ENCODE results near the gene SEC31B. TPM values are rescaled to one million over a fixed set of nuclear protein-coding genes. Genes with fewer than 3 reads are reported as not detected.
A peak's percentile ranks its signal among the peaks of the same experiment; 100 is the strongest.

The SEC31B gene
- total and polyA plus RNA-seq, 2 of the 8 experiments (the other 6 are each of a cell fraction or from before 2014, with no cell fraction given) = 4.1 to 5.3 TPM

- Histone ChIP-seq H3K36me3 (ENCODE audit: control insufficient read depth in 2 of 4, insufficient read depth in 4 of 4, low read length in 3 of 4) (peaks cover 0 to 4% (median 2%) of the 10 kb centered on the region in 4 experiments; a peak in 3 of 8 replicates), H3K18ac (ENCODE audit: extremely low read depth, low read length) (no peak overlapping the region), H2BK5ac (ENCODE audit: low read depth, low read length) (no peak overlapping the region), H3K27me3 (replicated peaks in 1 of 4; ENCODE audit: control insufficient read depth in 3 of 4, extremely low read depth in 1 of 4, insufficient read depth in 3 of 4, low read length in 3 of 4) (peaks cover 71 to 89% (median 83%) of the 10 kb centered on the region in 4 experiments), H3K9ac (replicated peaks in 1 of 4; ENCODE audit: extremely low read depth in 1 of 4, low read depth in 3 of 4, low read length in 3 of 4) (no peak overlapping the region), H2BK120ac (replicated peaks; ENCODE audit: low read depth, low read length) (no peak overlapping the region), H4K8ac (ENCODE audit: extremely low read depth, insufficient read depth, low read length) (no peak overlapping the region), H3K9me3 (ENCODE audit: insufficient read depth in 2 of 2, low read depth in 1 of 2, low read length in 1 of 2) (no peaks in the 10 kb centered on the region), H2AFZ (ENCODE audit: low read length) (no peak overlapping the region), H2BK15ac (ENCODE audit: low read length) (peak overlapping the region; percentile 5; the same call in 1 of the 2 replicates), H3K4ac (replicated peaks; ENCODE audit: insufficient read length, low read depth, low read length) (no peak overlapping the region), H4K91ac (replicated peaks; ENCODE audit: insufficient read length, low read length) (no peak overlapping the region), H3K4me2 (ENCODE audit: insufficient read depth in 1 of 2, low read depth in 2 of 2, low read length in 2 of 2) (peak overlapping the region; percentile 96 to 97; a peak in 3 of 4 replicates), H2BK12ac (ENCODE audit: low read depth, low read length) (no peak overlapping the region), H3K23ac (ENCODE audit: insufficient read length) (no peak overlapping the region), H4K20me1 (replicated peaks in 1 of 2; ENCODE audit: control insufficient read depth in 1 of 2, insufficient read depth in 2 of 2, low read length in 2 of 2) (peaks cover 20 to 21% of the 10 kb centered on the region in 2 experiments), H2BK20ac (ENCODE audit: low read length) (no peak overlapping the region), H3K23me2 (ENCODE audit: low read depth, low read length) (peaks cover 11% of the 10 kb centered on the region), H3K14ac (ENCODE audit: insufficient read length) (no peak overlapping the region), H3K4me3 (ENCODE audit: extremely low read depth in 1 of 4, insufficient read depth in 2 of 4, low read depth in 3 of 4, low read length in 4 of 4) (peak overlapping the region; percentile 3 to 59 (median 53); a peak in 4 of 8 replicates), H3K56ac (replicated peaks; ENCODE audit: insufficient read length, low read depth, low read length) (no peak overlapping the region), H3K79me1 (ENCODE audit: low read depth, low read length) (0 out of 2 replicates have a peak, but pooled peaks cover 2% of the 10 kb centered on the region), H2AK5ac (ENCODE audit: low read depth, low read length) (no peak overlapping the region; the same call in 1 of the 2 replicates), H3K4me1 (replicated peaks in 1 of 4; ENCODE audit: control insufficient read depth in 3 of 4, insufficient read depth in 4 of 4, low read length in 3 of 4) (peaks cover 15 to 29% (median 21%) of the 10 kb centered on the region in 4 experiments), H3K79me2 (ENCODE audit: control insufficient read depth in 1 of 2, insufficient read depth in 2 of 2, low read length in 2 of 2) (no peaks in the 10 kb centered on the region), H3K27ac (ENCODE audit: low read depth, low read length) (no peak overlapping the region), H4K5ac (ENCODE audit: insufficient read length, low read depth, low read length) (no peak overlapping the region)
- ChIA-PET POLR2A (ENCODE audit: partially characterized antibody) (interaction anchor here (0.8 to 1.8 kb wide), 7 partner anchors 13 to 136 kb away, joined by 3 to 8 read pairs (median 3); partner anchors contain the start of genes NDUFB8, SCD and SEC31B), CTCF (ENCODE audit: partially characterized antibody) (interaction anchor here (0.6 to 10.7 kb wide), 32 partner anchors 9 to 1173 kb away, joined by 3 to 163 read pairs (median 4); partner anchors contain the start of genes PKD2L1, SEC31B and WNT8B)
- no peak for DNase-seq (ENCODE audit: low read depth in 1 of 2, low spot score in 2 of 2)
- 42% methylated on average over 5 of the region's 5 CpGs; no CpG with 5 or more reads in 1 of the 2 experiments for WGBS, 2 experiments (ENCODE audit: extremely low coverage in 1 of 2, insufficient coverage in 1 of 2, insufficient read length in 1 of 2, insufficient replicate concordance in 2 of 2, low coverage in 1 of 2, low lambda C conversion rate in 2 of 2, missing lambda C conversion rate in 1 of 2)
- no peak for TF ChIP-seq USF2 (IDR thresholded peaks at IDR 0.05; ENCODE audit: low read length)
- 0 out of 3 replicates have a peak, but pooled peaks of 1 of the 2 experiments have one; percentile 7 for TF ChIP-seq POLR2A (IDR thresholded peaks at IDR 0.05; ENCODE audit: control extremely low read depth in 1 of 2, low read depth in 2 of 2, low read length in 2 of 2)
- peak; percentile 42 for FAIRE-seq
Observed at GRCh38 chr10:100482834-100483185, 36.9 kb downstream of the SEC31B start.

All from H1 (cell line).